Omental fat pad (tissue), 4 donors: ENCODE data around the gene CERT1. TPM values are rescaled to one million over a fixed set of nuclear protein-coding genes. Genes with fewer than 3 reads are reported as not detected.

Experiments used
- ATAC-seq: fragments of 150-250 bp; one replicate; pipeline ENCODE4 v1.9.1; 2016; ENCODE audit warnings: mild to moderate bottlenecking, moderate library complexity; ENCODE audit not compliant: low FRiP score
- DNase-seq: peaks from one replicate; pipeline ENCODE4 v3.0.0-alpha.2; 2019; ENCODE audit warnings: low spot score
- CTCF ChIP-seq, 3 donors: fragments of 450-650 bp; IDR thresholded peaks; one replicate each; pipeline ENCODE4 v1.5.1; 2016 to 2017; ENCODE audit warnings: antibody characterized with exemption in 3 of 3, mild to moderate bottlenecking in 3 of 3, moderate library complexity in 2 of 3
- total RNA-seq, 4 donors: library from RNA; depleted of rRNA; stranded (reverse); fragments of >200 nt; gene quantifications; one replicate each; pipeline ENCODE4 v1.1.0, GENCODE V29; 2016

The CERT1 gene
- total RNA-seq, 4 donors from 2014 or later: 36.2 to 71.3 (median 53.7) TPM

DNA sequence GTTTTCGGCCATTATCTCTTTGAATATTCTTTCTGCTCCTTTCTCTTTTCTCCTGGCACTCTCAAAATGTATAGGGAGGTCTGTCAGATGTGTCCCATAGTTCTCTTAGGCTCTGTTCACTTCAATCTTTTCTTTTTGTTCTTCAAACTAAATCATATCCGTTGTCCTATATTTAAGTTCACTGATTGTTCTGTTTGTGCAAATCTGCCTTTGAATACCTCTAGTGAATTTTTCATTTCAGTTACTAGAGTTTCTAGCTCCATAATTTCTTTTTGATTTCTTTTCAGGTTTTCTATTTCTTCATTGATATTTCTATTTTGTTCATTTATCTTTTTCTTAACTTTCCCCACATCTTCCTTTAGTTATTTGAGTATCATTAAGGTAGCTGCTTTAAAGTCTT, 65.4 kb downstream of the CERT1 start:
- TF ChIP-seq CTCF (IDR thresholded peaks at IDR 0.05): no peak
- no peak for ATAC-seq
- DNase-seq: no peak

DNA sequence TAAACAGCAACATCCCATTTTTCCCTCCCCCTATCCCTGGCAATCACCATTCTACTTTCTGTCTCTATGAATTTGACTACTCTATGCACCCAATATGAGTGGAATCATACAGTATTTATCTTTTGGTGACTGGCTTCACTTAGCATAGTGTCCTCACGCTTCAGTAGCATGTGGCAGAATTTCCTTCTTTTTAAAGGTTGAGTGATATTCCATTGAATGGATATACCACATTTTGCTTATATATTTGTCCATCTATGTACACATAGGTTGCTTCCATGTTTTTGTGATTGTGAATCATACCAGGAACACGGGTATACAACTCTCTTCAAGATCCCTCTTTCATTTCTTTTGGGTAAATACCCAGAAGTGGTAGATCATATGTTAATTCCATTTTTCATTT, 69.9 kb downstream of the CERT1 start:
- TF ChIP-seq CTCF (IDR thresholded peaks at IDR 0.05): no peak
- DNase-seq: no peak
- no peak for ATAC-seq

GRCh38 chr5:75439276-75439675, 72.2 kb downstream of the CERT1 start:
- no peak for TF ChIP-seq CTCF (IDR thresholded peaks at IDR 0.05)
- no peak for ATAC-seq
- no peak for DNase-seq

- DNase-seq (no peak), ATAC-seq (no peak)
- TF ChIP-seq CTCF (IDR thresholded peaks at IDR 0.05): no peak
Observed at GRCh38 chr5:75438722-75439121, 72.7 kb downstream of the CERT1 start.

DNA sequence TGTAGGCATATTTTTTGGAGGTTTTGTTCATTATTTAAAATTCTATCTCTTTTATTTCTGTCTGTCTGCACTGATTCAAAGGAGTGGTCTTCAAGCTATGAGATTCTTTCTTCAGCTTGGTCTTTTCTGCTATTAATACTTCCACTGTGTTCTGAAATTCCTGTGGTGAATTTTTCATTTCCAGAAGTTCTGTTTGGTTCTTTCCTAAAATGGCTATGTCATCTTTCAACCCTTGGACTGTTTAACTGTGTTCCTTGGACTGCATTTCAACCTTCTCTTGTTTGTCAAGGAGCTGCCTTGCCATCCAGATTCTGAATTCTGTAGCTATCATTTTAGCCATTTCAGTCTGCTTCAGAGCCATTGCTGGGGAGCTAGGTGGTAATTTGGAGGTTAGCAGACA, 76.3 kb downstream of the CERT1 start:
- ATAC-seq (no peak), DNase-seq (no peak)
- no peak for TF ChIP-seq CTCF (IDR thresholded peaks at IDR 0.05)

GRCh38 chr5:75433814-75434506, 77.5 kb downstream of the CERT1 start:
- ATAC-seq (no peak), DNase-seq (no peak)
- no peak for TF ChIP-seq CTCF (IDR thresholded peaks at IDR 0.05)

DNA sequence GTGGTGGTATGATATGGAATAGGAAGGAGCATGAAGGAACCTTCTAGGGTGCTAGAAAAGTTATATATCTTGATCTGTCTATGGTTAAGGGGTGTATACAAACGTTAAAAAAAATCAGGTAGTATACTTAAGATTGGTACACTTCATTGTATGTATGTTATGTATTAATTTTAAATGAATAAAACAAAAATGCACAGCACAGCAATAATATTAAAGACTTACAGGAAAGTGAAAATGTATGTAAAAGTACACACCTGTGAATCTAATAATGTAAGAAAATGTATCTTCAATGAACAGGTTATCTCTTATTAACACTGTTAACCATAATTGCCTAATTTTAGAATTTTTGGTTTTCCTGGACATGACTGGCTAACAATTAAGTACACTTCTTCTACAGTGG, 97.2 kb downstream of the CERT1 start:
- TF ChIP-seq CTCF (IDR thresholded peaks at IDR 0.05): no peak

More for the DNA sequence above, 97.2 kb downstream of the CERT1 start:
- DNase-seq (no peak), ATAC-seq (no peak)
